GM12801 (cell line): ENCODE measurements around the gene EMSY.

Experiments used
- CTCF ChIP-seq: IDR thresholded peaks from one replicate; pipeline ENCODE4 v1.5.1; 2011; ENCODE audit warnings: control low read depth; ENCODE audit not compliant: insufficient read length; ENCODE audit errors: extremely low read depth

The EMSY gene

GRCh38 chr11:76444384-76445120 is at the start of gene EMSY:
TSS of gene EMSY (plus strand) at chr11:76445018. CDS start at chr11:76446939, 1,921 bp downstream.
- no peak for TF ChIP-seq CTCF

DNA sequence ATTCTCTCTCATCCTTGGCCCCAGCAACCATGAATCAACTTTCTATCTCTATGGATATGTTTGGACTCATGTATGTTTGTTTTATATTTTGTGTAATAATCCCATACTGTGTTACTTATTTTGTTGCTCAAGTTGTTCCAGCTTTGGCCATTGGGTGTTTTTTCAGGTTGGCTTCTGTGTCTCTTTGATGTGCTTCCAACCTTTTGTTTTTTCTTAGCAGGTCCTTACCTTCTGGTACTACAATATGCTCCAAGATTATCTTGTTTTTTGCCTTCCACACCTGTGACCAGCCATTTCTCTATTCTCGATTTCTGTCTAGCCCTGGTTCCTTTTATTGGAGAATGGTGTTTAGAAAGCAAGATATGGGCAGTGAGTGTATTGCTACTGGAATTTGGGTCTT is 49.5 kb upstream of the EMSY start:
- no peak for TF ChIP-seq CTCF

DNA sequence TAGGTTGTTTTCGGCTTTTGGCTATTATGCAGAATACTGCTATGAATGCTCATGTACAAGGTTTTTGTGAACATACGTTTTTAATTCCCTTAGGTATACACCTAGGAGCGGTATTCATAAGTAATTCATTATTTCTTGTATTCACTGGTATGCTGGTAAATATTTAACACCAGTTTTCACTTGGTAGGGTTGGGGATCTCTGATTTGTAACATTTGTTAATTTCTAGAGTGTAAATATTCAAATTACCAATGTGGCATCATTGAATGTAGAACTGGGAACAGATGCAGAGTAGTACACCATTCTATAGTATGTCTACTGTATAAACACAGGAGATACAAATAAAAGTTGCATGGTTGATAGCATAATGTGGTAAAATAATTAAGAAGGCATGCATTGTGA is 47.4 kb upstream of the EMSY start:
- TF ChIP-seq CTCF = no peak

DNA sequence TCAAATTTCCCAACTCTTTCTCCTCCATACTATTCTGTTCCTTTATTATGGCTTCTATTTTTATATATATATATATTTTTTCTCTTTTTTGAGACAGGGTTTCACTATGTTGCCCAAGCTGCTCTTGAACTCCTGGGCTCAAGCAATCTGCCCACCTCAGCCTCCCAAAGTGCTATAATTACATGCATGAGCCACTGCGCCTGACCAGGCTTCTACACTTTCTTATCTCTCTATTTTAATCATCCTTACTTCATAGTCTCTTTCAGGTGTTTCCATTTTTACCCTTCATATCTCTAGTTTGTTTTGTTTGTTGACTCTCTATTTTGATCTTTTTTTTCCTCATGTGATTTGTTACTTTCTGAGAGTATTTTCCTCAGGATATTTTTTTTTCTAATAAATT is 43.9 kb upstream of the EMSY start:
- no peak for TF ChIP-seq CTCF

- TF ChIP-seq CTCF = no peak
These were observed 38.5 kb upstream of the EMSY start for GRCh38 chr11:76406359-76406758.

DNA sequence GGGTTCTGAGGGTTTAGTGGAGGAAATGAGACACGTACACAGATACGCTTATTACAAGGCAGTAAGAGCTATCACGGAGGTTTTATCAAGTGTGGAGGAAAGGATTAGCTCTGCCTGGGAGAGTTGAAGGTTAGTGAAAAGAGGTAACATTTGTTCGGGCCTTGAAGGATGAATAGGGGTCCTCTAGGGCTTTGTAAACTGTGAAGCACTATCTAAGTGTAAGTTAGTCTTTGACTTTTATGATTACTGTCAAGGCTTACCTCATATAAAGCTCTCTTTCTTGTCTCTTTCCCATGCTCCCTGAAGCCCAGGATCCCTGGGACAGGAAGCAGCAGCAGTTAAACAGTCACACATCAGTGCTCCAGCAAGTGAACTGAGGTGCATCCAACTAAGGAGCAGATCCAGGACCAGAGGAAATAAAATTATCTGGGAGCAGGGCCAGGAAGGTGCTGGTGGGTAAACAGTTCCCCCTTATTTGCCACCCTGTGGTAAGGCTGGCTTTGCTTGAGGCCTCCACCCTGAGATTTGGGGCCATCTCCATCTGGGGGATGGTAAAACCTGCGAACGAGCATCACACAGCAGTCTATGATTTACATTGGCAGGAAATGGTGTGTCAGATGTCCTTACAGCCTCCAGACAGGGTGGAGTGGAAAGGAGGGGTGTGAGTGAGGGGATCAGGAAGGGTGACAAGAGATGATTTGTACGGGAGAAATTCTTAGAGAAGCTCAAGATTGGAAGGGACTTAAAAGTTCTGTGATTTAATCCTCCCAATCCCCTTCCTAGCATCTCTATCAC is 36.5 kb upstream of the EMSY start:
- TF ChIP-seq CTCF = no peak

GRCh38 chr11:76410851-76411357 is 33.9 kb upstream of the EMSY start:
- TF ChIP-seq CTCF = no peak
